Fibroblast of the aortic adventitia (primary cell): ENCODE measurements around the gene RASL10B. TPM values are rescaled to one million over a fixed set of nuclear protein-coding genes. Genes with fewer than 3 reads are reported as not detected.
A peak's percentile ranks its signal among the peaks of the same experiment; 100 is the strongest.
"Not testable (repeated sequence)": the region's sequence is repeated elsewhere in the genome, so short reads cannot be mapped to it uniquely, and the experiment has no call there.

ENCODE experiments used
- DNase-seq: peaks from one replicate; pipeline ENCODE4 v3.0.0-alpha.2; 2010; ENCODE audit warnings: low read depth
- H3K4me3 ChIP-seq: 2 replicates; pipeline ENCODE4 v1.5.1; 2011; ENCODE audit warnings: low read depth, mild to moderate bottlenecking, control low read depth, low read length, moderate library complexity
- total RNA-seq: library from RNA; depleted of rRNA; stranded (reverse); fragments of >200 nt; gene quantifications from 2 replicates; pipeline ENCODE4 v1.2.3, GENCODE V29; 2012; ENCODE audit warnings: low replicate concordance
- TF ChIP-seq, protein P1 (sequence below): IDR thresholded peaks from 2 replicates; pipeline ENCODE4 v1.5.1; 2011; ENCODE audit warnings: mild to moderate bottlenecking, low read length, control low read depth, inconsistent platforms; ENCODE audit not compliant: insufficient read depth

RASL10B gene
- total RNA-seq, 1 donor, result 1.5 TPM

GRCh38 chr17:35750526-35751395 lies 19.3 kb downstream of the RASL10B start:
- H3K4me3 ChIP-seq, result no peak overlapping the region
- TF ChIP-seq, protein P1, sequence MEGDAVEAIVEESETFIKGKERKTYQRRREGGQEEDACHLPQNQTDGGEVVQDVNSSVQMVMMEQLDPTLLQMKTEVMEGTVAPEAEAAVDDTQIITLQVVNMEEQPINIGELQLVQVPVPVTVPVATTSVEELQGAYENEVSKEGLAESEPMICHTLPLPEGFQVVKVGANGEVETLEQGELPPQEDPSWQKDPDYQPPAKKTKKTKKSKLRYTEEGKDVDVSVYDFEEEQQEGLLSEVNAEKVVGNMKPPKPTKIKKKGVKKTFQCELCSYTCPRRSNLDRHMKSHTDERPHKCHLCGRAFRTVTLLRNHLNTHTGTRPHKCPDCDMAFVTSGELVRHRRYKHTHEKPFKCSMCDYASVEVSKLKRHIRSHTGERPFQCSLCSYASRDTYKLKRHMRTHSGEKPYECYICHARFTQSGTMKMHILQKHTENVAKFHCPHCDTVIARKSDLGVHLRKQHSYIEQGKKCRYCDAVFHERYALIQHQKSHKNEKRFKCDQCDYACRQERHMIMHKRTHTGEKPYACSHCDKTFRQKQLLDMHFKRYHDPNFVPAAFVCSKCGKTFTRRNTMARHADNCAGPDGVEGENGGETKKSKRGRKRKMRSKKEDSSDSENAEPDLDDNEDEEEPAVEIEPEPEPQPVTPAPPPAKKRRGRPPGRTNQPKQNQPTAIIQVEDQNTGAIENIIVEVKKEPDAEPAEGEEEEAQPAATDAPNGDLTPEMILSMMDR, result no peak
- DNase-seq, result no peak

DNA sequence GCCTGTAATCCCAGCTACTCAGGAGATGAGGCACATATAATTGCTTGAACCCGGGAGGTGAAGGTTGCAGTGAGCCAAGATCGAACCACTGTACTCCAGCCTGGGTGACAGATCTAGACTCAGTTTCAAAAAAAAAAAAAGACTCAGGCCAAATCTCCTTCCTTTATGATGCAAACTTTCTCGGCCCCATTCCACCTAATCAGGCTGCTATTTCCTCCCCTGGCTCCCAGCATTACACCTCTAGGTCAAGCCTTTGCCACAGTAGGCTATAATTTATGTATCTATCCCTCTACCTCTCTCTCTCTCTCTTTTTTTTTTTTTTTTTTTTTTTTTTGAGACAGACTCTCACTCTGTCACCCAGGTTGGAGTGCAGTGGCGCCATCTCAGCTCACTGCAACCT lies 20.1 kb downstream of the RASL10B start:
- not testable (repeated sequence) for H3K4me3 ChIP-seq
- DNase-seq, result peak; percentile 41

- TF ChIP-seq, protein P1, result no peak
- no peak overlapping the region for H3K4me3 ChIP-seq
- no peak for DNase-seq
These were observed 21.0 kb downstream of the RASL10B start for GRCh38 chr17:35752471-35752870.

DNA sequence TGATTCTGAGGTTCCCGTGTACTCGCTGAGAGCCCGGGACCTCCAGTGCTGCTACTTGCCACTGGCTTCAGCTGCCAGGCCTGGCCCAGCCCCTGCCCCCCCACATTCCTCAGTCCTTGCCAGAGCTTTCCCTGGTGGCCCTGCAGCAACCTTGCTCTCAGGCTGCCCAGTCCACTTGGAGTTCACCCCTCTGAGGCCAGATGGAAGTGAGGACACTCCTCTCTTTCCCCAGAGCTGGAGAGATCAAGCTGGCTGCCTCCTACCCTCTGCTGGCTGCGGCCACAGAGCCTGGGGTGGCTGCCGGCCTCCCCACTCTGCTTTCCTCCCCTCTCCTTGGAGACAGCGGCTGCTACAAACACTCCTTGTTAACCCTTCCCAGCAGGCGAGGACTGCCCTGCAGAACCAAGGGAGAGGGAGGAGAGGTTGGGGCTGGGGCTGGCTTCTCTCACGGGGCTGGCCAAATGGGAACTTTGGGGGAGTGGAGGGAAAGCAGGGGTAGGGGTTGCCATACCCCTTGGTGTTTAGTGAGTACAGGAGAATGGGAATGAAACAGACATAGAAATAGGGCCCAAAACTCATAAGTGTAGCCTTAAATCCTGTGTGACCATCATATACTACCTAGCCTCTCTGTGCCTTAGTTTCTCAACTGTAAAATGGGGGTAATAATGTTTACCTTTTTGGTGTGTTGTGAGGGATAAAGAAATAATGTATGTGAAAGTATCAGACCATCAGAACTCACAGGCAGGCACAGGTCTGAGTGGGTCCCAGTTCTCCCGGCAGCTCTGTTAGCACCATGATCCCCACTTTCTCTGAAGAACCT lies 21.7 kb downstream of the RASL10B start, which contains the start of gene GAS2L2:
GAS2L2 (minus strand) TSS at position 295 of the 820 bp plus-strand sequence. CDS start 389 bp downstream, outside the sequence.
- DNase-seq, result no peak
- TF ChIP-seq, protein P1, result no peak

DNA sequence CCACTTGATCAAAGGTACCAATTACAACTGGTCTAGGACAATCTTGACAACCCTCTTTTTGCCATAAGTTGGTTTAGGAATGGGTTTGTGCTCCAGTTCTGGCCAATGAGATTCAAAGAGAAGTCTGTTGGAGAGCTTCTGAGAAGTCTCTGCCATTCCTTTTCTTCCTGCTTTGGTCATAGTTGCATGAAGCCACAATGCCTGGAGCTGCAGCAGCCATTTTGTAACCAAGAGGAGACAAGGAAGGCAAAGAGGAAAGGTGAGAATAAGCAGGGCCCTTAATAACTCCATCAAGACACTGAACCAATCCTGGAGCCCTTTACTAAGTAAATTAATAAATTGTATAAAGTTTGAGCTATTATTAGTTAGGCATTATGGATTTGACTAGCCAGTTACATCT lies 25.8 kb downstream of the RASL10B start:
- no peak overlapping the region for H3K4me3 ChIP-seq
- TF ChIP-seq, protein P1, result no peak
- no peak for DNase-seq

More for the DNA sequence above, 21.7 kb downstream of the RASL10B start, which contains the start of gene GAS2L2:
- no peak within 1 kb of the TSS for H3K4me3 ChIP-seq

DNA sequence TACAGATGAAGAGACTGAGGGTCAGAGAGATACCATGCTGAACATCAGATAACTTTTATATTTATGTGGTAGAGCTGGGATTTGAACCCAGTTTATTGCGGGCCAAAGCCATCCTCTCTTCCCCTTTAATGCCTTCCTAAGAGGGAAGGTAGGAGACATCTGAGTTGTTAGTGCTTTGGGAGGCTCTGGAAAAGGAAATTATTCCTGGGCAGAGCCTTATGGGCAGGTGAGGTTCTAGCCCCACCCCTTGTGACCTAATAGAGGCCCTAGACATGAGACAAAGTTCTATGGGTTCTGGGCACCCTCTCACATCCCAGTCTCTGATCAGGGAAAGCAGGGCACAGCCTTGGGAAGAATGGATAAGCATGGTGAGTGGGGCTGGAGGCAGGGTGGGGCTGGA lies 29.1 kb downstream of the RASL10B start, which contains the start of gene C17orf50:
C17orf50 (plus strand) TSS at position 301 of the 400 bp plus-strand sequence; CDS start at position 356, 55 bp downstream.
- TF ChIP-seq, protein P1, result no peak
- DNase-seq, result no peak
- no peak within 1 kb of the TSS for H3K4me3 ChIP-seq

DNA sequence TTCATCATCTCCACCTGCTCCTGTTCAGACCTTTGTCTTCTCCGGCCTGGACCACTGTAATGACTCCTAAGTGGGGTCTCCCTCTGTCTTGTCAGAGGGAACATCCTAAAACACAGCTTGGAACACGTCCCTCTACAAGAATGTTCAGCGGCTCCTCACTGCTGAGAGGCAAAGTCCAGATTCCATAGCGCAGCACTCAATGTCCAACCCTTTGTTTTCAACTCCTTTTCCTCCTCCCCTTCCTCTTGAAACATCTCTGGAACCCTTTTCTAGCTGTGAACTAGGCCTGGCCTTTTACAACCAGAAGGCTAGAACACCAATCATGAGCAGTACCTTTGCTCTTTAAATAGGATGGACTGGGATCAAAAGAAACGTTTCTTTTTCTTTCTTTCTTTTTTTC lies 30.2 kb downstream of the RASL10B start:
- TF ChIP-seq, protein P1, result no peak
- H3K4me3 ChIP-seq, result no peak overlapping the region
- DNase-seq, result no peak
